HG02610 (cell line): ENCODE data around the gene REPS2.
A peak's percentile ranks its signal among the peaks of the same experiment; 100 is the strongest.

Source experiments
- ATAC-seq: cut with Tn5 transposase; IDR thresholded peaks from one replicate; pipeline ENCODE4 v1.9.1; 2021; ENCODE audit warnings: mild to moderate bottlenecking, moderate library complexity; ENCODE audit not compliant: unreplicated experiment

Gene REPS2

GRCh38 chrX:16946361-16946964, at the start of gene REPS2:
TSS of gene REPS2 (plus strand) at chrX:16946658. CDS start at chrX:16946862, 204 bp downstream.
- peak; percentile 99 for ATAC-seq

GRCh38 chrX:16897445-16897844, 49.0 kb upstream of the REPS2 start:
- no peak for ATAC-seq

GRCh38 chrX:16903274-16904022, 43.0 kb upstream of the REPS2 start:
- ATAC-seq, result no peak

GRCh38 chrX:16910376-16910775, 36.1 kb upstream of the REPS2 start:
- no peak for ATAC-seq

GRCh38 chrX:16914058-16914457, 32.4 kb upstream of the REPS2 start:
- ATAC-seq, result no peak

GRCh38 chrX:16916561-16916960, 29.9 kb upstream of the REPS2 start:
- ATAC-seq, result no peak

GRCh38 chrX:16917120-16917519, 29.3 kb upstream of the REPS2 start:
- ATAC-seq, result no peak

- no peak for ATAC-seq
Observed at GRCh38 chrX:16918979-16919378, 27.5 kb upstream of the REPS2 start.

GRCh38 chrX:16920075-16920474, 26.4 kb upstream of the REPS2 start:
- no peak for ATAC-seq

GRCh38 chrX:16923157-16923556, 23.3 kb upstream of the REPS2 start:
- no peak for ATAC-seq

- ATAC-seq, result no peak
Observed at GRCh38 chrX:16924631-16925480, 21.6 kb upstream of the REPS2 start.

- ATAC-seq, result no peak
Observed at GRCh38 chrX:16930392-16930791, 16.1 kb upstream of the REPS2 start.

- ATAC-seq, result no peak
Observed at GRCh38 chrX:16931371-16931770, 15.1 kb upstream of the REPS2 start.

GRCh38 chrX:16931855-16932575, 14.4 kb upstream of the REPS2 start:
- no peak for ATAC-seq

- no peak for ATAC-seq
Observed at GRCh38 chrX:16934185-16934584, 12.3 kb upstream of the REPS2 start.

- ATAC-seq, result peak; percentile 14
Observed at GRCh38 chrX:16946971-16947562, 609 bp downstream of the REPS2 start.

- ATAC-seq, result no peak
Observed at GRCh38 chrX:16950423-16950822, 4.0 kb downstream of the REPS2 start.

GRCh38 chrX:16953606-16954211, 7.3 kb downstream of the REPS2 start:
- no peak for ATAC-seq

- ATAC-seq, result no peak
Observed at GRCh38 chrX:16957751-16958150, 11.3 kb downstream of the REPS2 start.

GRCh38 chrX:16958356-16958755, 11.9 kb downstream of the REPS2 start:
- no peak for ATAC-seq
